Neutrophil (primary cell): ENCODE data around the gene SLC9A9.

Experiments used
- H3K27ac ChIP-seq: fragments of 200-600 bp; sonication (generic); 2 replicates; pipeline ENCODE4 v1.5.1; 2016; ENCODE audit warnings: mild to moderate bottlenecking, moderate library complexity
- H3K27me3 ChIP-seq: fragments of 200-600 bp; sonication (generic); 2 replicates; pipeline ENCODE4 v1.6.0; 2016; ENCODE audit warnings: mild to moderate bottlenecking
- H3K36me3 ChIP-seq: fragments of 200-600 bp; sonication (generic); 2 replicates; pipeline ENCODE4 v1.5.1; 2017
- H3K4me1 ChIP-seq, 2 experiments: fragments of 200-600 bp in 1 of 2; sonication (generic) in 1 of 2; 1 replicate in 1 of 2; 2 replicates in 1 of 2; pipeline versions ENCODE4 v1.5.1 to v1.6.1; 2013 to 2016; ENCODE audit warnings: low read depth in 1 of 2, low read length in 1 of 2, mild to moderate bottlenecking in 1 of 2, moderate library complexity in 1 of 2; ENCODE audit not compliant: control insufficient read depth in 1 of 2, insufficient read depth in 1 of 2
- H3K4me3 ChIP-seq, 2 experiments: fragments of 200-600 bp in 1 of 2; sonication (generic) in 1 of 2; 1 replicate in 1 of 2; 2 replicates in 1 of 2; pipeline ENCODE4 v1.5.1; 2013 to 2016; ENCODE audit warnings: low read depth in 1 of 2, low read length in 1 of 2, mild to moderate bottlenecking in 1 of 2, moderate library complexity in 1 of 2
- H3K9me3 ChIP-seq: fragments of 200-600 bp; sonication (generic); 2 replicates; pipeline ENCODE4 v1.5.1; 2016
- CTCF ChIP-seq: fragments of 200-600 bp; sonication (generic); IDR thresholded peaks from 2 replicates; pipeline ENCODE4 v1.5.1; 2016; ENCODE audit warnings: antibody characterized with exemption

The SLC9A9 gene

GRCh38 chr3:143358155-143358792 is 490.0 kb downstream of the SLC9A9 start:
- Histone ChIP-seq H3K9me3 (no peaks in the 10 kb centered on the region), H3K4me3 (no peak overlapping the region), H3K4me1 (no peaks in the 10 kb centered on the region), H3K27me3 (no peaks in the 10 kb centered on the region), H3K27ac (no peak overlapping the region), H3K36me3 (no peaks in the 10 kb centered on the region)
- TF ChIP-seq CTCF: no peak

GRCh38 chr3:143357700-143358099 is 490.6 kb downstream of the SLC9A9 start:
- Histone ChIP-seq H3K9me3 (no peaks in the 10 kb centered on the region), H3K27me3 (no peaks in the 10 kb centered on the region), H3K27ac (no peak overlapping the region), H3K36me3 (no peaks in the 10 kb centered on the region), H3K4me3 (no peak overlapping the region), H3K4me1 (no peaks in the 10 kb centered on the region)
- no peak for TF ChIP-seq CTCF

GRCh38 chr3:143356839-143357238 is 491.4 kb downstream of the SLC9A9 start:
- Histone ChIP-seq H3K27me3 (no peaks in the 10 kb centered on the region), H3K27ac (no peak overlapping the region), H3K4me1 (no peaks in the 10 kb centered on the region), H3K36me3 (no peaks in the 10 kb centered on the region), H3K9me3 (no peaks in the 10 kb centered on the region), H3K4me3 (no peak overlapping the region)
- no peak for TF ChIP-seq CTCF

GRCh38 chr3:143354342-143354741 is 493.9 kb downstream of the SLC9A9 start:
- no peak for TF ChIP-seq CTCF
- Histone ChIP-seq H3K27ac (no peak overlapping the region), H3K36me3 (no peaks in the 10 kb centered on the region), H3K9me3 (no peaks in the 10 kb centered on the region), H3K27me3 (no peaks in the 10 kb centered on the region), H3K4me1 (no peaks in the 10 kb centered on the region), H3K4me3 (no peak overlapping the region)

GRCh38 chr3:143352850-143353550 is 495.3 kb downstream of the SLC9A9 start:
- H3K4me1 ChIP-seq: no peaks in the 10 kb centered on the region
- H3K4me3 ChIP-seq: no peak overlapping the region
- TF ChIP-seq CTCF: no peak
- H3K36me3 ChIP-seq: no peaks in the 10 kb centered on the region
- H3K27me3 ChIP-seq: no peaks in the 10 kb centered on the region
- no peaks in the 10 kb centered on the region for H3K9me3 ChIP-seq
- H3K27ac ChIP-seq: no peak overlapping the region
